Lower lobe of right lung (tissue), 2 donors: ENCODE data around the gene ICE1. TPM values are rescaled to one million over a fixed set of nuclear protein-coding genes. Genes with fewer than 3 reads are reported as not detected.

Experiments
- ATAC-seq, 2 donors: fragments of 200-7000 bp; cut with Tn5 transposase; one replicate each; pipeline ENCODE4 v1.9.1; 2020 to 2022; ENCODE audit warnings: mild to moderate bottlenecking in 2 of 2, moderate library complexity in 2 of 2
- DNase-seq: peaks from one replicate; pipeline ENCODE4 v3.0.0-alpha.2; 2020
- H3K27ac ChIP-seq: fragments of 200-600 bp; one replicate; pipeline ENCODE4 v1.8.0; 2022
- H3K27me3 ChIP-seq: fragments of 200-600 bp; one replicate; pipeline ENCODE4 v1.8.0; 2022; ENCODE audit warnings: low read depth
- H3K36me3 ChIP-seq: fragments of 200-600 bp; one replicate; pipeline ENCODE4 v1.8.0; 2022; ENCODE audit warnings: mild to moderate bottlenecking
- H3K4me1 ChIP-seq: fragments of 200-600 bp; one replicate; pipeline ENCODE4 v1.8.0; 2022
- H3K4me3 ChIP-seq: fragments of 200-600 bp; one replicate; pipeline ENCODE4 v1.8.0; 2022; ENCODE audit warnings: mild to moderate bottlenecking
- H3K9me3 ChIP-seq: fragments of 200-600 bp; one replicate; pipeline ENCODE4 v1.8.0; 2022
- intact Hi-C: fragments of 100-400 bp; cut with DNase I; formaldehyde crosslinking; loops from one replicate; pipeline ENCODE4 v1.11.0; 2022
- total RNA-seq: library from RNA; stranded (reverse); fragmentation: NEBNext Ultra II Directional; extraction: Animal tissue kit (Norgen Biotek cat#: 25700); gene quantifications from one replicate; pipeline ENCODE4 v1.2.1, GENCODE V29; 2021
- TF ChIP-seq, protein P1 (sequence below): fragments of 200-600 bp; IDR thresholded peaks from one replicate; pipeline ENCODE4 v1.8.0; 2022; ENCODE audit warnings: antibody characterized with exemption, mild to moderate bottlenecking
- donor health status: DM: no; HTN: yes; CAD: no; lungs with severe emphysema.

ICE1 gene
- total RNA-seq, 1 donor from 2014 or later: 28.1 TPM

DNA sequence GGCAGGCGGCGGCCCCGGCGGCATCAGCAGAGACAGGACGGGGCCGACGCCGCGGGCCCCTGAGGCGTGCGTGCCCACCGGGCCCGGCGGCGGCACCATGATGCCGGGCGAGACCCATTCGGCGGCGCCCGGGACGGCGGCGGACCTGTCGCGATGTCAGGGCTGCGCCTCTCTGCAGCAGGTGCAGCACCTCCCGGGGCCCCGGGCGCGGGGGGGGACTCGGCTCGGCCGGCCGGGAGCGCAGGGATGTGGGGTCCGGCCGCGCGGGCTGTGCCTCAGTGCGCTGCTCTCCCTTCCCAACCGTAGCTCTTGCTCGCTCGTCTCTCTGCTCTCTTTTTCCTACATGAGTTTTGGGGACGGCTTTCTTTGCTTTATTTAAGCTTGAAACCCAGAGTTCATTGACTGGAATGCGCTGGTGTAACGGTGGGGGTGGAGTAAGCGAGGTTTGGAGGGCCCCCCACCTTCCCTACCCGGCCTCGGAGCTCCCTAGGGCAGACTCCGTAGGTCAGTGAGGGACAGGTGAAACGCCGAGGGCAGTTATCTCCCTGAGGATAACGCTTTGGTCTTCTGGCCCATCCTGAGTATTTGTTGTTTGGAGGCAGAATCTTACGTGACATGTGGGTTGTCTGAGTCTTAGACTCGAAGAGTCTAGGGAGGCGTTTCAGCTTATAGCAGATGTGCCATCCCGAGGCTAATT lies 490 bp downstream of the ICE1 start:
- H3K4me1 ChIP-seq: peaks cover 47% of the 10 kb centered on the region
- DNase-seq: no peak
- intact Hi-C loops: no loop called here

DNA sequence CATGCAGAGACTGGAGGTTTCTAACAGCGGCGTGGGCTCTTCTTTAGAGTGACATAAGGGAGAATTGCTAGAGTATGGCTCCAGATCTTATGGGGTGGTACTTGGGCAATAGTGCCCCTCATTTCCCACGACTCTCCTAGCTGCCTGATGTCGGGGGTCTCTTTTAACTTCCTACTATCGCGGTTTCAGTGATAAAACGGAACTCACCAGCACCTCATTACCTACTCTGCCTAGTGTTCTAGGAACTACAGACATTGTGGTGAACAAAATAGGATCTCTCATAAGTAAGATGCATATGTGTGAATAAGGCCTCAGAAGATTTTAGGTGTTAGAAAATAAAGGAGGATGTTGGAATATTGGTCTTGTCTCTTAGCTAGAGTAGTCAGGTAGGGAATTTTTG lies 1.1 kb downstream of the ICE1 start:
- Histone ChIP-seq H3K4me1 (peaks cover 47% of the 10 kb centered on the region), H3K27me3 (no peaks in the 10 kb centered on the region), H3K9me3 (no peaks in the 10 kb centered on the region), H3K4me3 (peak overlapping the region; percentile 99), H3K27ac (no peak overlapping the region), H3K36me3 (no peaks in the 10 kb centered on the region)
- intact Hi-C loops: no loop called here
- no peak for DNase-seq
- TF ChIP-seq, protein P1, sequence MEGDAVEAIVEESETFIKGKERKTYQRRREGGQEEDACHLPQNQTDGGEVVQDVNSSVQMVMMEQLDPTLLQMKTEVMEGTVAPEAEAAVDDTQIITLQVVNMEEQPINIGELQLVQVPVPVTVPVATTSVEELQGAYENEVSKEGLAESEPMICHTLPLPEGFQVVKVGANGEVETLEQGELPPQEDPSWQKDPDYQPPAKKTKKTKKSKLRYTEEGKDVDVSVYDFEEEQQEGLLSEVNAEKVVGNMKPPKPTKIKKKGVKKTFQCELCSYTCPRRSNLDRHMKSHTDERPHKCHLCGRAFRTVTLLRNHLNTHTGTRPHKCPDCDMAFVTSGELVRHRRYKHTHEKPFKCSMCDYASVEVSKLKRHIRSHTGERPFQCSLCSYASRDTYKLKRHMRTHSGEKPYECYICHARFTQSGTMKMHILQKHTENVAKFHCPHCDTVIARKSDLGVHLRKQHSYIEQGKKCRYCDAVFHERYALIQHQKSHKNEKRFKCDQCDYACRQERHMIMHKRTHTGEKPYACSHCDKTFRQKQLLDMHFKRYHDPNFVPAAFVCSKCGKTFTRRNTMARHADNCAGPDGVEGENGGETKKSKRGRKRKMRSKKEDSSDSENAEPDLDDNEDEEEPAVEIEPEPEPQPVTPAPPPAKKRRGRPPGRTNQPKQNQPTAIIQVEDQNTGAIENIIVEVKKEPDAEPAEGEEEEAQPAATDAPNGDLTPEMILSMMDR: no peak
- no peak for ATAC-seq

More for the DNA sequence above, 490 bp downstream of the ICE1 start:
- no peaks in the 10 kb centered on the region for H3K27me3 ChIP-seq
- H3K36me3 ChIP-seq: no peaks in the 10 kb centered on the region
- peak overlapping the region; percentile 98 for H3K27ac ChIP-seq
- ATAC-seq: peak in 1 of 2 donors; percentile 28
- H3K9me3 ChIP-seq: no peaks in the 10 kb centered on the region
- H3K4me3 ChIP-seq: peak overlapping the region; percentile 99
- TF ChIP-seq, protein P1: no peak

GRCh38 chr5:5424736-5425135 lies 2.3 kb downstream of the ICE1 start:
- no peak for ATAC-seq
- no peak overlapping the region for H3K27ac ChIP-seq
- no peak overlapping the region for H3K4me3 ChIP-seq
- intact Hi-C loops: no loop called here
- no peaks in the 10 kb centered on the region for H3K36me3 ChIP-seq
- no peaks in the 10 kb centered on the region for H3K27me3 ChIP-seq
- no peaks in the 10 kb centered on the region for H3K9me3 ChIP-seq
- peaks cover 46% of the 10 kb centered on the region for H3K4me1 ChIP-seq
- DNase-seq: no peak
- TF ChIP-seq, protein P1: no peak

GRCh38 chr5:5430136-5430535 lies 7.7 kb downstream of the ICE1 start:
- intact Hi-C loops: no loop called here
- Histone ChIP-seq H3K9me3 (no peaks in the 10 kb centered on the region), H3K27ac (no peak overlapping the region), H3K36me3 (no peaks in the 10 kb centered on the region), H3K4me3 (no peak overlapping the region), H3K27me3 (no peaks in the 10 kb centered on the region), H3K4me1 (peaks cover 23% of the 10 kb centered on the region)
- ATAC-seq: no peak
- no peak for DNase-seq
- TF ChIP-seq, protein P1: no peak

- Histone ChIP-seq H3K27me3 (no peaks in the 10 kb centered on the region), H3K4me3 (no peak overlapping the region), H3K4me1 (peaks cover 14% of the 10 kb centered on the region), H3K27ac (no peak overlapping the region), H3K36me3 (peaks cover 11% of the 10 kb centered on the region), H3K9me3 (no peaks in the 10 kb centered on the region)
- DNase-seq: no peak
- no peak for ATAC-seq
- TF ChIP-seq, protein P1: no peak
- intact Hi-C loops: no loop called here
Observed at GRCh38 chr5:5432020-5432707, 9.7 kb downstream of the ICE1 start.
